A549 (cell line): ENCODE results near the gene CRTAP. TPM values are rescaled to one million over a fixed set of nuclear protein-coding genes. Genes with fewer than 3 reads are reported as not detected.
"Not testable (repeated sequence)": the region's sequence is repeated elsewhere in the genome, so short reads cannot be mapped to it uniquely, and the experiment has no call there.

ENCODE experiments used
- ATAC-seq, 2 experiments: fragments of 200-7000 bp in 1 of 2; fragments of >200 bp in 1 of 2; cut with Nextera tagmentation in 1 of 2; cut with Tn5 transposase in 1 of 2; 3 replicates each; pipeline versions ENCODE4 v1.8.0 to v1.9.1; 2018 to 2020; ENCODE audit warnings: mild to moderate bottlenecking in 1 of 2, moderate library complexity in 1 of 2
- CTCF ChIA-PET: fragments of 300-600 bp; sonication (Branson Sonifier 250); formaldehyde crosslinking; extraction: SDS; loops from one replicate; lab custom pipeline; 2021; ENCODE audit warnings: antibody characterized with exemption, inconsistent platforms; lab: Yijun Ruan, JAX
- POLR2A ChIA-PET: fragments of 350-600 bp; formaldehyde crosslinking; extraction: SDS; loops from one replicate; lab custom pipeline; 2021; ENCODE audit warnings: antibody characterized with exemption, inconsistent platforms; lab: Yijun Ruan, JAX
- DNase-seq, 2 experiments: peaks; one replicate each; pipeline versions ENCODE4 v3.0.0 to v3.0.0-alpha.2; 2011 to 2016; ENCODE audit warnings: low read depth in 1 of 2, low spot score in 1 of 2
- FAIRE-seq: peaks from 2 replicates; lab custom pipeline; 2011; peaks lifted over from hg19 to GRCh38; lab: Jason Lieb, UNC
- H3K27ac ChIP-seq, 2 experiments: fragments of >200 bp; sonication (Bioruptor Twin); formaldehyde crosslinking; 3 replicates each; pipeline ENCODE4 v1.5.1; 2016 to 2017
- H3K4me1 ChIP-seq: fragments of >200 bp; sonication (Bioruptor Twin); formaldehyde crosslinking; 3 replicates; pipeline ENCODE4 v1.6.1; 2016
- H3K4me2 ChIP-seq: fragments of >200 bp; sonication (Bioruptor Twin); formaldehyde crosslinking; 3 replicates; pipeline ENCODE4 v1.6.1; 2016
- H3K4me3 ChIP-seq: fragments of >200 bp; sonication (Bioruptor Twin); formaldehyde crosslinking; 3 replicates; pipeline ENCODE4 v1.5.1; 2016
- H3K9me3 ChIP-seq: fragments of >200 bp; sonication (Bioruptor Twin); formaldehyde crosslinking; 3 replicates; pipeline ENCODE4 v1.6.1; 2016
- BCL3 ChIP-seq: fragments of >200 bp; sonication (Bioruptor Twin); formaldehyde crosslinking; IDR thresholded peaks from 3 replicates; pipeline ENCODE4 v1.6.1; 2016
- CHD2 ChIP-seq: fragments of 150-350 bp; IDR thresholded peaks from 2 replicates; pipeline ENCODE4 v1.6.1; 2014; ENCODE audit warnings: low read length; ENCODE audit not compliant: partially characterized antibody
- CHD4 ChIP-seq: fragments of 200-600 bp; sonication (generic); IDR thresholded peaks from 2 replicates; pipeline ENCODE4 v1.6.1; 2016; ENCODE audit warnings: antibody characterized with exemption, mild to moderate bottlenecking, borderline replicate concordance
- CTCF ChIP-seq: fragments of >200 bp; sonication (Bioruptor Twin); formaldehyde crosslinking; IDR thresholded peaks from 3 replicates; pipeline ENCODE4 v1.5.1; 2016
- FOXS1 ChIP-seq: fragments of 250-450 bp; sonication (Bioruptor Pico); IDR thresholded peaks from 2 replicates; pipeline ENCODE4 v1.5.0; 2020; ENCODE audit warnings: mild to moderate bottlenecking, moderate library complexity
- JUN ChIP-seq, 2 experiments: fragments of >200 bp; sonication (Bioruptor Twin); formaldehyde crosslinking; IDR thresholded peaks; 2 replicates in 1 of 2; 3 replicates in 1 of 2; pipeline ENCODE4 v1.6.1; 2016 to 2017
- MAX ChIP-seq: IDR thresholded peaks from 2 replicates; pipeline ENCODE4 v1.6.1; 2012
- MAZ ChIP-seq: fragments of 150-350 bp; IDR thresholded peaks from 2 replicates; pipeline ENCODE4 v1.6.1; 2014; ENCODE audit warnings: antibody characterized with exemption, low read depth, low read length, borderline replicate concordance
- MYC ChIP-seq: IDR thresholded peaks from 2 replicates; pipeline ENCODE4 v1.6.1; 2012; ENCODE audit warnings: mild to moderate bottlenecking, inconsistent platforms, low read length, improper control_type of control experiment, borderline replicate concordance
- NR3C1 ChIP-seq: fragments of >200 bp; sonication (Bioruptor Twin); formaldehyde crosslinking; IDR thresholded peaks from 3 replicates; pipeline ENCODE4 v1.6.1; 2017
- POLR2A ChIP-seq: IDR thresholded peaks from 2 replicates; pipeline ENCODE4 v1.6.1; 2012; ENCODE audit warnings: mild to moderate bottlenecking, low read length
- SMC3 ChIP-seq: fragments of >200 bp; sonication (Bioruptor Twin); formaldehyde crosslinking; IDR thresholded peaks from 3 replicates; pipeline ENCODE4 v1.6.1; 2018; ENCODE audit warnings: inconsistent platforms
- ZNF302 ChIP-seq: fragments of 250-450 bp; sonication (Bioruptor Pico); IDR thresholded peaks from 2 replicates; pipeline ENCODE4 v1.9.0; 2021; ENCODE audit warnings: inconsistent platforms, mild to moderate bottlenecking, moderate library complexity
- ZSCAN20 ChIP-seq: fragments of 250-450 bp; sonication (Bioruptor Pico); IDR thresholded peaks from 2 replicates; pipeline ENCODE4 v1.8.0; 2022; ENCODE audit warnings: mild to moderate bottlenecking, moderate library complexity
- WGBS: methylation state at CpG from one replicate; pipeline ENCODE4 v1.1.6; 2017; ENCODE audit errors: missing lambda C conversion rate; 5-methylcytosine and 5-hydroxymethylcytosine counted together
- polyA plus RNA-seq, 4 experiments: library from polyadenylated mRNA; depleted of rRNA in 3 of 4; stranded (reverse); fragments of >200 nt; fragmentation: RNase III in 1 of 4; extraction: RNeasy Plus Mini Kit Qiagen cat#74134 plus additional on column Dnase treatment in 1 of 4; gene quantifications; 2 replicates in 3 of 4; 3 replicates in 1 of 4; pipeline ENCODE4 v1.2.3, GENCODE V29; 2011 to 2017
- TF ChIP-seq, protein P1 (sequence below): IDR thresholded peaks from 2 replicates; pipeline ENCODE4 v1.6.1; 2012
- TF ChIP-seq, protein P2 (sequence below): fragments of 150-350 bp; IDR thresholded peaks from 2 replicates; pipeline ENCODE4 v1.6.1; 2014; ENCODE audit warnings: low read depth, mild to moderate bottlenecking, low read length
- TF ChIP-seq, protein P3 (sequence below): IDR thresholded peaks from 2 replicates; pipeline ENCODE4 v1.6.1; 2012; ENCODE audit warnings: low read depth, borderline replicate concordance

The CRTAP gene
- polyA plus RNA-seq, 2 of the 4 experiments (the other 2 are of a cell fraction), result 181 to 355 TPM

- CTCF ChIA-PET, result no interaction called here
Observed at GRCh38 chr3:33159981-33160380, 46.2 kb downstream of the CRTAP start.

GRCh38 chr3:33162621-33163020, 48.8 kb downstream of the CRTAP start:
- 52% methylated on average over 5 of the region's 5 CpGs for WGBS
- H3K27ac ChIP-seq, DNase-seq: not testable (repeated sequence)

More at GRCh38 chr3:33159981-33160380, 46.2 kb downstream of the CRTAP start:
- FAIRE-seq (no peak), ATAC-seq (no peak), DNase-seq (no peak)
- H3K9me3 ChIP-seq, result no peaks in the 10 kb centered on the region
- no peak overlapping the region for H3K27ac ChIP-seq
- WGBS, result 61% methylated on average over 3 of the region's 3 CpGs
- POLR2A ChIA-PET, result no interaction called here
- TF ChIP-seq BCL3, result no peak
- no peak for TF ChIP-seq ZNF302 (CRISPR knock-in tag)
- no peak for TF ChIP-seq CHD2
- TF ChIP-seq NR3C1, result no peak
- H3K4me2 ChIP-seq, result no peak overlapping the region
- H3K4me3 ChIP-seq, result no peak overlapping the region
- H3K4me1 ChIP-seq, result no peaks in the 10 kb centered on the region

GRCh38 chr3:33165372-33165771, 51.6 kb downstream of the CRTAP start:
- no peak for DNase-seq
- TF ChIP-seq MAX, result no peak
- TF ChIP-seq FOXS1, result no peak
- no peak for TF ChIP-seq SMC3
- TF ChIP-seq MAZ, result no peak
- TF ChIP-seq ZSCAN20 (CRISPR knock-in tag), result no peak
- no peak for TF ChIP-seq CHD4
- TF ChIP-seq MYC, result no peak
- TF ChIP-seq, protein P1, sequence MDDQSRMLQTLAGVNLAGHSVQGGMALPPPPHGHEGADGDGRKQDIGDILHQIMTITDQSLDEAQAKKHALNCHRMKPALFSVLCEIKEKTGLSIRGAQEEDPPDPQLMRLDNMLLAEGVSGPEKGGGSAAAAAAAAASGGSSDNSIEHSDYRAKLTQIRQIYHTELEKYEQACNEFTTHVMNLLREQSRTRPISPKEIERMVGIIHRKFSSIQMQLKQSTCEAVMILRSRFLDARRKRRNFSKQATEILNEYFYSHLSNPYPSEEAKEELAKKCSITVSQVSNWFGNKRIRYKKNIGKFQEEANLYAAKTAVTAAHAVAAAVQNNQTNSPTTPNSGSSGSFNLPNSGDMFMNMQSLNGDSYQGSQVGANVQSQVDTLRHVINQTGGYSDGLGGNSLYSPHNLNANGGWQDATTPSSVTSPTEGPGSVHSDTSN, result no peak
- no peak for TF ChIP-seq JUN (IDR thresholded peaks at IDR 0.05)
- TF ChIP-seq ZNF302 (CRISPR knock-in tag), result no peak
- no peak for TF ChIP-seq CTCF
- TF ChIP-seq, protein P2, sequence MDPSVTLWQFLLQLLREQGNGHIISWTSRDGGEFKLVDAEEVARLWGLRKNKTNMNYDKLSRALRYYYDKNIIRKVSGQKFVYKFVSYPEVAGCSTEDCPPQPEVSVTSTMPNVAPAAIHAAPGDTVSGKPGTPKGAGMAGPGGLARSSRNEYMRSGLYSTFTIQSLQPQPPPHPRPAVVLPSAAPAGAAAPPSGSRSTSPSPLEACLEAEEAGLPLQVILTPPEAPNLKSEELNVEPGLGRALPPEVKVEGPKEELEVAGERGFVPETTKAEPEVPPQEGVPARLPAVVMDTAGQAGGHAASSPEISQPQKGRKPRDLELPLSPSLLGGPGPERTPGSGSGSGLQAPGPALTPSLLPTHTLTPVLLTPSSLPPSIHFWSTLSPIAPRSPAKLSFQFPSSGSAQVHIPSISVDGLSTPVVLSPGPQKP, result no peak
- TF ChIP-seq NR3C1, result no peak
- no peak for TF ChIP-seq POLR2A
- TF ChIP-seq, protein P3, sequence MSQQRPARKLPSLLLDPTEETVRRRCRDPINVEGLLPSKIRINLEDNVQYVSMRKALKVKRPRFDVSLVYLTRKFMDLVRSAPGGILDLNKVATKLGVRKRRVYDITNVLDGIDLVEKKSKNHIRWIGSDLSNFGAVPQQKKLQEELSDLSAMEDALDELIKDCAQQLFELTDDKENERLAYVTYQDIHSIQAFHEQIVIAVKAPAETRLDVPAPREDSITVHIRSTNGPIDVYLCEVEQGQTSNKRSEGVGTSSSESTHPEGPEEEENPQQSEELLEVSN, result no peak
- WGBS, result 24% methylated on average over 1 of the region's 1 CpG
- Histone ChIP-seq H3K4me1 (no peaks in the 10 kb centered on the region), H3K27ac (no peak overlapping the region), H3K4me2 (no peak overlapping the region), H3K9me3 (no peaks in the 10 kb centered on the region), H3K4me3 (no peak overlapping the region)
- ATAC-seq, result no peak
- no peak for FAIRE-seq
- CTCF ChIA-PET, result no interaction called here
- POLR2A ChIA-PET, result no interaction called here

More at GRCh38 chr3:33162621-33163020, 48.8 kb downstream of the CRTAP start:
- H3K4me2 ChIP-seq, ATAC-seq, H3K4me3 ChIP-seq, H3K9me3 ChIP-seq, H3K4me1 ChIP-seq, CTCF ChIA-PET, POLR2A ChIA-PET, FAIRE-seq: not testable (repeated sequence)
